NCI-H2227 treated with DMSO at 0.1 percent for 48 hours (cell line): ENCODE data around the gene CDX2.

ENCODE experiments used
- DNase-seq: peaks from one replicate; lab custom pipeline; 2025; lab: John Stamatoyannopoulos, UW

Gene CDX2

DNA sequence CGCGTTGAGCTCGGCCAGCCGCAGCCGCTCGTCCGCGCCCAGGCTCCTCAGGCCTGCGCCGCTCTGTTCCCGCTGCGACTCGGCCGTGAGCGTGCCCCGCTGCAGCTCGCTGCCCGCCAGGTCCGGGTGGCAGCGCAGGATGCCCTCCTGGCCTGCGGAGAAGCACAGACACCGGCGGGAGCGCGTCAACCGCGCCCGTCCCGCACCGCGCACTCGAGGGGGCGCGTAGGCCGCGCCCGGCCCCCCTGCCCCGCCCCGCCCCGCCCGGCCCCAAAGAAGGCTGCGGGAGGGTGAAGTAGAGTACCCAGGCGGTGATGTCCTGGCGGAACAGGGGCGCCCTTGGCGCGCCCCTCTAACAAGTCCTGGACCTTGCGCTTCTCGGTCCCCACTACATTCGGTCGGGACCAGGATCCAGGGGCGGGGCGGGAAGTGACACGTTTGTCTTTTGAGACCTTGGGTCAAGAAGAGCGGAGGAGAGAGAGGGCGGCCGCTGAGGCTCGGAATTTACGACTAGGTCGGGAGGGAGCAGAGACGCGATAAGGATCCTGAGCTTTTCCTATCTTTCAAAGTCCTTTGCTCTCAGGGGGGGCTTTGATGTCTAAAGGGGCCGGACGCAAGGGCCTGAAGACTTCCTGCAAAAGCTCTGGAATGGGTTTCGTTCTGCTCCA lies 9.3 kb upstream of the CDX2 start:
- DNase-seq: no peak

GRCh38 chr13:27977476-27978300 lies 8.6 kb upstream of the CDX2 start:
- DNase-seq: no peak

- no peak for DNase-seq
These were observed 7.4 kb upstream of the CDX2 start for GRCh38 chr13:27976362-27977091.

- no peak for DNase-seq
These were observed 6.6 kb upstream of the CDX2 start for GRCh38 chr13:27975564-27976361.

- no peak for DNase-seq
These were observed 5.0 kb upstream of the CDX2 start for GRCh38 chr13:27973961-27974662.

DNA sequence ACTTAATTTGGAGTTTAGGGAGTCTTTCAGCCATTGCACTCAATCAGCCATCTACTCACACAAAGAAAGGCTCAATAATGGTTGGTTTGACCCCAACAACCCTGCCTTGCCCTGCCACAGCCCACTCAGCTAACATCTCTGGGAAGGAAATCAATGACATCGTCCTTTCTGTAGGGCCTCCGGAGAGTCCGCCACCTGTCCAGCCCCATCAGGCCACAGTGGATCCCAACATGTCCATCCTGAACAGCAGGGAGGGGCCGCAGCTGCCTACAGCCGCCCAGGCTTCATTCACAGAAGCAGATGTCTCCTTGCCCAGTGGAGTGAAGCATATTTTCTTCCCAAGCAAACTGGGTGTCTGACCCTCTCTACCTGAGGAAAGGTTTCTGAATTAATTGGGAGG lies 4.2 kb upstream of the CDX2 start:
- DNase-seq: no peak

DNA sequence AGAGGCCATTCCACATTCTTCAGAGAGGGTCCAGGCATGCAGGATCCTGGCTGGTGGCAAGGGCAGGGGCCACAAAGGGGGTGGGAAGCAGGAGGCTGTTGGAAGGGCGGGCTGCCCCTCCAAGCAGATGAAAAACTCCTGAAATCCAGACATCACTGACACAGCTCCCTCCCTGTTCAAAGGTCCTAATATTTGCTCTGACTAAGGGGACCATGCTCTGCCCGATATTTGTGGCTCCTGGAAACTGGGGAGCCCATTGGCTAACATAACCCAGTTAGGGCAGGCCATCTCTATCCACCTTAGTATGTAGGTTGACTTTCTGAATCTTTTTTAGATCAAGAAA lies 3.3 kb upstream of the CDX2 start:
- no peak for DNase-seq

GRCh38 chr13:27971776-27972477 lies 2.8 kb upstream of the CDX2 start:
- DNase-seq: no peak

GRCh38 chr13:27971236-27971645 lies 2.1 kb upstream of the CDX2 start:
- no peak for DNase-seq

GRCh38 chr13:27970382-27971235 lies 1.5 kb upstream of the CDX2 start:
- no peak for DNase-seq

GRCh38 chr13:27969866-27970229 lies 733 bp upstream of the CDX2 start:
- DNase-seq: no peak

DNA sequence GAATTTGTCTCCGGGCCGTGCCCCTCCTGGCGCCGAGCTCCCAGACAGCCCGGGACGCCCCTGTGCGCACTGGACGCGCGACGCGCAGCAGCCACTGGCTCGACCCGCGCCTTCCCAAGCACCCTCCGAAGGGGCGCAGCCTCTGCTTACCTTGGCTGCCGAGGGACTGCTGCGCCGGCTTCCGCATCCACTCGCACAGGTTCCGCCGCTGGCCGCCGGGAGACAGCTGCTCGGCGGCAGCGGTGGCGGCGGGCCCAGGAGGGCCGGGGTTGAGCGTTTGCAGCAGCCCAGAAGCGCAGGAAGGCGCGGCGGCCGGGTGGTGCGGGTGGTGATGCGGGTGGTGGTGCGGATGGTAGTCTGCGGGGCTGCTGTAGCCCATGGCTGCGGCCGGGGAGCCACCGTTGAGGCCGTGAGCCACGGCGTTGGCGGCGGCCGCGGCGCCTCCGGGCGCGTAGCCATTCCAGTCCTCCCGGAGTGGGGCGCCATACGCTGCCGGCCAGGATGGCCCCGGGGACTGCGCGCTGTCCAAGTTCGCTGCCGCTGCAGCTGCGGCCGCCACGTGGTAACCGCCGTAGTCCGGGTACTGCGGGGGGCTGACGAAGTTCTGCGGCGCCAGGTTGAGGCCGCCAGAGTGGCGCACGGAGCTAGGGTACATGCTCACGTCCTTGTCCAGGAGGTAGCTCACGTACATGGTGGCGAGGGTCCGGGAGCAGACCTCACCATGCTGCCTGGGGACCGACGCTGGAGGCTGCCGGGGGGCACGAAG lies 616 bp downstream of the CDX2 start:
- no peak for DNase-seq

GRCh38 chr13:27967736-27968315 lies 1.3 kb downstream of the CDX2 start:
- no peak for DNase-seq

- no peak for DNase-seq
These were observed 1.8 kb downstream of the CDX2 start for GRCh38 chr13:27967203-27967735.

DNA sequence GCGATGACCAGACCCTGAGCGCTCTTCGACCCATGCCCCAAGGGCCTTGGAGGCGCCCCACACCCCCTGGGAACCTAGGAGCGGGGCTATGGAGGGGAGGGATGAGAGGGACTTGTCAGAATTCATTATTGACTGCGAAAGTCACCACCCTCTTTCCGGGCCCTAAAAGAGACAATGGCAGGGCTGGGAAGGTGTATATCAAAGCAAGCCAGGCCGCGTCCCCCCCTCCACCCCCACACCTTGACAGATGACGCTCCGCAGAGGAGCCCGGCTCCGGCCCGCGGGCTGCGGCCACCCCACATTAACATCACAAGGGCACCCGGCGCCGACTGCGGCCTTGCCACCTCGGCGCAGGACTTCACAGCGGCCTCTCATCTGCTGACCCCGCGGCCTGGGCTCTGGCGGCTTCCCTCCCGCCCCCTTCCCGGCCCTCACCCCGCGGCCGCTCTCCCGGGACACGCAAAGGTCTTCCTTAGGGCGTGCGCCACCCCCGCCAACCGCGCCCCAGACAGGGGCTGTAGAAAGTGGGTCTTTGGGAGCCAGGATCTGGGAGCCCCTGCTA lies 2.4 kb downstream of the CDX2 start:
- no peak for DNase-seq

DNA sequence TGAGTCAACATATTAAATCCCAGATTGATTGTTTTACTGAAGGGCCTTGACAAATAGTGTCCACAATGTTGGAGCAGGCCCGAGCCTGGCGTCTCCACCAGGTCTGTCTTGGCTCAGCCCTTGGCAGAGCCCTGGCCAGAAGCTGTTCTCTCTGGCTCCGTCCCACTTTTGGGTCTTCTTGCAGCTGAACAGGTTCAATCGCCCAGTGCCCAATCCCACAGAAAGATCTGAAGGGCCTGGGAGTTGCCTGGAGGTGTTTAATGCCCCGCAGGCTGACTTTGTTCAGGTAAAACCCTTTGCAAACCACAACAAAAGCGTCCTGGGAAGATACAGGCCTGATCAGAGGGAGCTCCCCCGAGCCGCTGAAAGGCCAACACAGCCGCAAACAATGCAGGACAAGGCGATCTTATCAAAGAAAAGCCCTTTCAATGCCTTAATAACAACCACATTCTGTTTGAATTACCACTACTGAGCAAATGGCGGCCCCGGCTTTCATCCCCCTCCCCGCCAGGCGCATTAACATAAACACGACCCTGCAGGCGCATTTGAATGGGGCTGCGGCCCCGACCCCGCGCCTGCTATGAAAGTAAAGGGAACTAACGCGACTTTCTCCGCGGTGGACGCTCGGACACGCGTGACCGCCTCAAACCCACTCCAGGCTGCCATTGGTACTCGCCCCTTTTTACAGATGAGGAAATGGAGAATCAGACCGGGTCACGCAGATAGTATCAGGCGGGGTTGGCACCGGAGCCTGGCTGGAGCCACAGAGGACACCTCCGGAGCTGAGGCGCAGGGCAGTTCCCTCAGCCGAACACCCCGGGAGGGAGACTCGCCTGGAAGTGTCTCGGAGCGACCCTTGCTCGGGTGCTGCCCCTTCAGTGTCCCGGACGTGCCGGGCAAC lies 3.1 kb downstream of the CDX2 start:
- DNase-seq: no peak

- DNase-seq: no peak
These were observed 3.8 kb downstream of the CDX2 start for GRCh38 chr13:27965343-27965739.
